NK-92 (cell line): ENCODE measurements around the gene EIF4G2.
A peak's percentile ranks its signal among the peaks of the same experiment; 100 is the strongest.

Experiments
- DNase-seq: peaks from one replicate; lab custom pipeline; 2025; ENCODE audit not compliant: unreplicated experiment; lab: John Stamatoyannopoulos, UW

Gene EIF4G2

GRCh38 chr11:10777806-10778205 is 30.9 kb downstream of the EIF4G2 start:
- DNase-seq, result no peak

GRCh38 chr11:10777393-10777793 is 31.3 kb downstream of the EIF4G2 start:
- DNase-seq, result no peak

- DNase-seq, result no peak
These were observed 33.9 kb downstream of the EIF4G2 start for GRCh38 chr11:10774811-10775210.

GRCh38 chr11:10771457-10771856 is 37.3 kb downstream of the EIF4G2 start:
- no peak for DNase-seq

GRCh38 chr11:10770626-10771254 is 38.0 kb downstream of the EIF4G2 start:
- no peak for DNase-seq

- no peak for DNase-seq
These were observed 44.3 kb downstream of the EIF4G2 start for GRCh38 chr11:10764412-10764811.

GRCh38 chr11:10763766-10764165 is 45.0 kb downstream of the EIF4G2 start:
- DNase-seq, result no peak

GRCh38 chr11:10762913-10763421 is 45.8 kb downstream of the EIF4G2 start:
- no peak for DNase-seq

GRCh38 chr11:10762185-10762584 is 46.5 kb downstream of the EIF4G2 start:
- DNase-seq, result no peak

GRCh38 chr11:10761085-10761698 is 47.5 kb downstream of the EIF4G2 start:
- no peak for DNase-seq

- DNase-seq, result no peak
These were observed 49.8 kb downstream of the EIF4G2 start for GRCh38 chr11:10758957-10759356.

- no peak for DNase-seq
These were observed 56.2 kb downstream of the EIF4G2 start for GRCh38 chr11:10752486-10752885.

- DNase-seq, result no peak
These were observed 56.7 kb downstream of the EIF4G2 start for GRCh38 chr11:10752061-10752460.

GRCh38 chr11:10751581-10751940 is 57.2 kb downstream of the EIF4G2 start:
- no peak for DNase-seq

GRCh38 chr11:10750838-10751580 is 57.7 kb downstream of the EIF4G2 start, which contains the start of gene CTR9:
Gene CTR9 (plus strand): TSS chr11:10751246. CDS start chr11:10751413, 167 bp downstream.
- peak; percentile 33 for DNase-seq

- DNase-seq, result no peak
These were observed 59.2 kb downstream of the EIF4G2 start for GRCh38 chr11:10749476-10749875.

GRCh38 chr11:10747733-10748132 is 61.0 kb downstream of the EIF4G2 start:
- no peak for DNase-seq
